Effector memory CD8-positive, alpha-beta T cell (primary cell): ENCODE data around the gene PLCB1.

ENCODE experiments used
- ATAC-seq: fragments of 150-1000 bp; cut with Tn5 transposase; replicated peaks from 2 replicates; pipeline ENCODE4 v1.10.0; 2021; ENCODE audit warnings: mild to moderate bottlenecking, moderate library complexity
- DNase-seq, 3 experiments: peaks; one replicate each; pipeline ENCODE4 v3.0.0; 2021
- H3K27ac Mint-ChIP-seq, 2 donors: one replicate each; pipeline ENCODE4 v1.8.0; 2022; ENCODE audit warnings: mild to moderate bottlenecking in 2 of 2, mixed read lengths in 2 of 2, moderate library complexity in 2 of 2
- H3K27me3 Mint-ChIP-seq, 2 donors: one replicate each; pipeline ENCODE4 v1.8.0; 2022; ENCODE audit warnings: mixed read lengths in 2 of 2
- H3K36me3 Mint-ChIP-seq: one replicate; pipeline ENCODE4 v1.8.0; 2022; ENCODE audit warnings: mild to moderate bottlenecking, moderate library complexity, mixed read lengths; ENCODE audit not compliant: insufficient read depth
- H3K4me1 Mint-ChIP-seq, 2 donors: one replicate each; pipeline ENCODE4 v1.8.0; 2022; ENCODE audit warnings: low read depth in 2 of 2, mixed read lengths in 2 of 2
- H3K4me3 Mint-ChIP-seq, 2 donors: one replicate each; pipeline ENCODE4 v1.8.0; 2022; ENCODE audit warnings: mild to moderate bottlenecking in 2 of 2, mixed read lengths in 2 of 2, moderate library complexity in 2 of 2
- H3K9me3 Mint-ChIP-seq, 2 donors: one replicate each; pipeline ENCODE4 v1.8.0; 2022; ENCODE audit warnings: mixed read lengths in 2 of 2

PLCB1 gene

GRCh38 chr20:8406391-8406790 lies 274.3 kb downstream of the PLCB1 start:
- ATAC-seq, result no peak
- H3K4me1 Mint-ChIP-seq, result peaks cover 5 to 6% of the 10 kb centered on the region in 2 donors
- peaks cover 3% of the 10 kb centered on the region for H3K36me3 Mint-ChIP-seq
- H3K4me3 Mint-ChIP-seq, result no peak overlapping the region
- H3K27ac Mint-ChIP-seq, result no peak overlapping the region
- H3K9me3 Mint-ChIP-seq, result no peaks in the 10 kb centered on the region
- DNase-seq, result no peak
- H3K27me3 Mint-ChIP-seq, result no peaks in the 10 kb centered on the region

- no peak for DNase-seq
- Mint-ChIP-seq H3K4me3 (no peak overlapping the region), H3K4me1 (peaks cover 4 to 6% of the 10 kb centered on the region in 2 donors), H3K36me3 (peaks cover 3% of the 10 kb centered on the region), H3K27me3 (no peaks in the 10 kb centered on the region), H3K27ac (peak overlapping the region in 1 of 2 donors; percentile 22), H3K9me3 (no peaks in the 10 kb centered on the region)
- ATAC-seq, result no peak
Observed at GRCh38 chr20:8408587-8409307, 276.7 kb downstream of the PLCB1 start.

GRCh38 chr20:8413691-8414090 lies 281.6 kb downstream of the PLCB1 start:
- H3K27me3 Mint-ChIP-seq, result no peaks in the 10 kb centered on the region

GRCh38 chr20:8414586-8415274 lies 282.7 kb downstream of the PLCB1 start:
- peaks cover 3 to 4% of the 10 kb centered on the region in 2 donors for H3K4me1 Mint-ChIP-seq
- H3K27ac Mint-ChIP-seq, result no peak overlapping the region
- DNase-seq (no peak), ATAC-seq (no peak)
- no peaks in the 10 kb centered on the region for H3K36me3 Mint-ChIP-seq
- H3K9me3 Mint-ChIP-seq, result no peaks in the 10 kb centered on the region
- H3K4me3 Mint-ChIP-seq, result no peak overlapping the region
- H3K27me3 Mint-ChIP-seq, result no peaks in the 10 kb centered on the region

More at GRCh38 chr20:8413691-8414090, 281.6 kb downstream of the PLCB1 start:
- H3K36me3 Mint-ChIP-seq, result no peaks in the 10 kb centered on the region
- H3K4me1 Mint-ChIP-seq, result peaks cover 3 to 4% of the 10 kb centered on the region in 2 donors
- ATAC-seq, result no peak
- DNase-seq, result no peak
- H3K9me3 Mint-ChIP-seq, result no peaks in the 10 kb centered on the region
- no peak overlapping the region for H3K27ac Mint-ChIP-seq
- H3K4me3 Mint-ChIP-seq, result no peak overlapping the region

GRCh38 chr20:8421981-8422380 lies 289.9 kb downstream of the PLCB1 start:
- no peak overlapping the region for H3K4me3 Mint-ChIP-seq
- H3K4me1 Mint-ChIP-seq, result peaks cover 2 to 4% of the 10 kb centered on the region in 2 donors
- H3K36me3 Mint-ChIP-seq, result no peaks in the 10 kb centered on the region
- H3K27me3 Mint-ChIP-seq, result no peaks in the 10 kb centered on the region
- no peaks in the 10 kb centered on the region for H3K9me3 Mint-ChIP-seq
- ATAC-seq (no peak), DNase-seq (no peak)
- no peak overlapping the region for H3K27ac Mint-ChIP-seq

- Mint-ChIP-seq H3K9me3 (no peaks in the 10 kb centered on the region), H3K4me3 (no peak overlapping the region), H3K36me3 (no peaks in the 10 kb centered on the region), H3K27ac (no peak overlapping the region), H3K27me3 (no peaks in the 10 kb centered on the region), H3K4me1 (peaks cover 9 to 10% of the 10 kb centered on the region in 2 donors)
- ATAC-seq (no peak), DNase-seq (no peak)
Observed at GRCh38 chr20:8423482-8423881, 291.4 kb downstream of the PLCB1 start.

GRCh38 chr20:8424010-8424409 lies 291.9 kb downstream of the PLCB1 start:
- DNase-seq, result no peak
- Mint-ChIP-seq H3K27me3 (no peaks in the 10 kb centered on the region), H3K27ac (no peak overlapping the region), H3K36me3 (no peaks in the 10 kb centered on the region), H3K4me1 (peaks cover 13 to 16% of the 10 kb centered on the region in 2 donors), H3K9me3 (no peaks in the 10 kb centered on the region), H3K4me3 (no peak overlapping the region)
- no peak for ATAC-seq

- Mint-ChIP-seq H3K27me3 (no peaks in the 10 kb centered on the region), H3K9me3 (no peaks in the 10 kb centered on the region), H3K27ac (no peak overlapping the region), H3K4me3 (no peak overlapping the region), H3K36me3 (no peaks in the 10 kb centered on the region), H3K4me1 (peaks cover 23 to 25% of the 10 kb centered on the region in 2 donors)
- DNase-seq, result no peak
- ATAC-seq, result no peak
Observed at GRCh38 chr20:8425016-8425415, 292.9 kb downstream of the PLCB1 start.

- H3K36me3 Mint-ChIP-seq, result no peaks in the 10 kb centered on the region
- H3K9me3 Mint-ChIP-seq, result no peaks in the 10 kb centered on the region
- H3K4me3 Mint-ChIP-seq, result no peak overlapping the region
- DNase-seq (no peak), ATAC-seq (no peak)
- peaks cover 23 to 27% of the 10 kb centered on the region in 2 donors for H3K4me1 Mint-ChIP-seq
- no peak overlapping the region for H3K27ac Mint-ChIP-seq
- H3K27me3 Mint-ChIP-seq, result no peaks in the 10 kb centered on the region
Observed at GRCh38 chr20:8425802-8426201, 293.7 kb downstream of the PLCB1 start.

GRCh38 chr20:8427419-8428040 lies 295.5 kb downstream of the PLCB1 start:
- Mint-ChIP-seq H3K27me3 (no peaks in the 10 kb centered on the region), H3K9me3 (no peaks in the 10 kb centered on the region), H3K27ac (peak overlapping the region; percentile 1 to 4), H3K4me3 (no peak overlapping the region), H3K36me3 (no peaks in the 10 kb centered on the region), H3K4me1 (peaks cover 23 to 27% of the 10 kb centered on the region in 2 donors)
- DNase-seq (no peak), ATAC-seq (no peak)

GRCh38 chr20:8428988-8429387 lies 296.9 kb downstream of the PLCB1 start:
- Mint-ChIP-seq H3K4me3 (peak overlapping the region in 1 of 2 donors; percentile 19), H3K27me3 (no peaks in the 10 kb centered on the region), H3K4me1 (peaks cover 22 to 27% of the 10 kb centered on the region in 2 donors), H3K27ac (peak overlapping the region in 1 of 2 donors; percentile 77), H3K9me3 (no peaks in the 10 kb centered on the region), H3K36me3 (no peaks in the 10 kb centered on the region)
- peak; percentile 99 for ATAC-seq
- peak; percentile 14 to 29 (median 14) for DNase-seq

GRCh38 chr20:8431538-8432434 lies 299.7 kb downstream of the PLCB1 start:
- H3K27me3 Mint-ChIP-seq, result no peaks in the 10 kb centered on the region
- no peak overlapping the region for H3K27ac Mint-ChIP-seq
- ATAC-seq (no peak), DNase-seq (no peak)
- H3K36me3 Mint-ChIP-seq, result no peaks in the 10 kb centered on the region
- H3K4me1 Mint-ChIP-seq, result peaks cover 21 to 22% of the 10 kb centered on the region in 2 donors
- H3K9me3 Mint-ChIP-seq, result no peaks in the 10 kb centered on the region
- no peak overlapping the region for H3K4me3 Mint-ChIP-seq
